GM13977 (cell line): ENCODE data around the gene TADA2B.

ENCODE experiments used
- DNase-seq: peaks from one replicate; pipeline ENCODE4 v3.0.0; 2012; ENCODE audit warnings: low spot score
- in situ Hi-C: fragments of 300-500 bp; cut with MboI; formaldehyde crosslinking; loops from one replicate; pipeline ENCODE4 v1.12.0; 2022; ENCODE audit warnings: low sequenced_read_pairs, low pct_unique_long_range_greater_than_20kb, mixed read lengths, inconsistent platforms; ENCODE audit not compliant: unreplicated experiment
- TF ChIP-seq, protein P1 (sequence below): IDR thresholded peaks from 2 replicates; pipeline ENCODE4 v1.5.1; 2012; ENCODE audit warnings: mild to moderate bottlenecking, control low read depth; ENCODE audit not compliant: insufficient read depth; ENCODE audit errors: extremely low read depth, missing control alignments

Gene TADA2B

DNA sequence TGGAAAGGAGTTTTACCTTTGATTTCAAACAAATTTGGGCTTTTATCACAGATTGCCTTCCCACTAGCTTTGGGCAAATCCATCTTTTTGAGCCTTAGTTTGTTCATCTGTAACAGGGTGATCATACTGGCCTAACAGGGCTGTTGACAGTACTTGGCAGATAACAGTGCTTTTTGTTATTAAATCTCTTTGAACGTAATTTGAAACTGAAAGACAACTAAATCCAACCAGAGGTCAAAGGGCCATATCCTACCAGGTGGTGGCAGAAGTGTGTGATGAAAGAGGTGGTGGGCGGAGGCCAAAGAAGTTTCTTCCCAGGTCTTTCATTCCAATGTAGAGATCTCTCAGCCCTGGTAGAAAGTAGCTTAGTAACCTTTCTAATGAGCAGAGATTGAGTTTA is 35.2 kb upstream of the TADA2B start:
- DNase-seq, result no peak
- in situ Hi-C loops, result no loop called here
- TF ChIP-seq, protein P1, sequence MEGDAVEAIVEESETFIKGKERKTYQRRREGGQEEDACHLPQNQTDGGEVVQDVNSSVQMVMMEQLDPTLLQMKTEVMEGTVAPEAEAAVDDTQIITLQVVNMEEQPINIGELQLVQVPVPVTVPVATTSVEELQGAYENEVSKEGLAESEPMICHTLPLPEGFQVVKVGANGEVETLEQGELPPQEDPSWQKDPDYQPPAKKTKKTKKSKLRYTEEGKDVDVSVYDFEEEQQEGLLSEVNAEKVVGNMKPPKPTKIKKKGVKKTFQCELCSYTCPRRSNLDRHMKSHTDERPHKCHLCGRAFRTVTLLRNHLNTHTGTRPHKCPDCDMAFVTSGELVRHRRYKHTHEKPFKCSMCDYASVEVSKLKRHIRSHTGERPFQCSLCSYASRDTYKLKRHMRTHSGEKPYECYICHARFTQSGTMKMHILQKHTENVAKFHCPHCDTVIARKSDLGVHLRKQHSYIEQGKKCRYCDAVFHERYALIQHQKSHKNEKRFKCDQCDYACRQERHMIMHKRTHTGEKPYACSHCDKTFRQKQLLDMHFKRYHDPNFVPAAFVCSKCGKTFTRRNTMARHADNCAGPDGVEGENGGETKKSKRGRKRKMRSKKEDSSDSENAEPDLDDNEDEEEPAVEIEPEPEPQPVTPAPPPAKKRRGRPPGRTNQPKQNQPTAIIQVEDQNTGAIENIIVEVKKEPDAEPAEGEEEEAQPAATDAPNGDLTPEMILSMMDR, result no peak

DNA sequence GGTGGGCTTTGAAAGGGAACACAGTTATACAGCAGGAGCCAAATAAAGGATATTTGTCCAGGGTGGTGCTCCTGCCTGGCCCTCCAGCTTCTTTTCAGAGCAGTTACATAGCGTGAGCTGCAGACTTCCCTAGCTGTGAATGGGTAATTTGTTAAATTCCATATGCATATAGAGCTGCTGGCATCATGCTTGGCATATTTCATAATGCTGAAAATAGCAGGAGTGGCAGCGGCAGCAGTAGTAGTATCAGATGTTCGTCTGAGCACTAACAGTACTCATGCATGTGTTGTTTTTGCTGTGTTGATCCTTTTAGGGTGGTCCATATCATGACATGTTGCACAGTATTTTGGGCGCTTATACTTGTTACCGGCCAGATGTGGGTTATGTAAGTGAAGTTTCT is 33.6 kb upstream of the TADA2B start:
- in situ Hi-C loops, result no loop called here
- DNase-seq, result no peak
- TF ChIP-seq, protein P1, result no peak

DNA sequence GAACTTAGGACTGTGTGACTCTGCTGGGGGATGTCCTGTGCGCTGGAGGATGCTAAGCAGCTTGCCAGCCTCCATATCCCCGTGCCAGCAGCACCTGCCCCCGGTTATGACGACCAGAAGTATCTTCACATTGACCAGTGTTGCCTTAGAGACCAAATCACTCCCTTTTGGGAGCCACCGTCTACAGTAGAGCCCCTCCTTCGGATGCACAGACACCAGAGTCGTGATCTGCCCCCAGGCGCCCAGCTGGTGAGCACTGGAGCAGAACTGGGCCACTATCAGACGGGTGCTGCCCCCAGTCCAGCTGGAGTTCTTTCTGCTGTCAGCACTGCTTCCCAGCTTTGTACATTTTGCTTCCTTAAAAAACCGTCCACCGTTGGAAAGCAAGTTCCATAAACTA is 30.0 kb upstream of the TADA2B start:
- DNase-seq, result no peak
- TF ChIP-seq, protein P1, result no peak
- in situ Hi-C loops, result no loop called here

DNA sequence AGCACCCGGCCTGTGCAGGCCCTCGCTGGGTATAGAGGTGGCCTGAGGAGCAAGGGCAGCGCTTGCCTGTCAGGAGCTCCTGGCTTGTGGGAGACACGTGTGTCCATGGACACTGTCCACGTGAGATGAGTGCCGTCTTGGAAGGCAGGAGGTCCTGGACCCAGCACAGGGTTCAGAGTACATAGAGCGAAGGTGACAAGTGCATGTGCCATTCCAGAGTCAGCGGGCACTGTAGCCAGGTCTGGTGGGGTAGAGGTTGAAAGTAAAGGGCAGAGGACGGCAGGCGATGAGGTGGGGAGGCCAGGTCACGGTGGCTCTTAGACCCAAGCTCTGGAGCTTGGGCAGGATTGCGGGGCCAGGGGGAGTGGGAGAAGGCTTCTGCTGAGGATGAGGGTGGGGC is 28.4 kb upstream of the TADA2B start:
- TF ChIP-seq, protein P1, result no peak
- in situ Hi-C loops, result no loop called here
- DNase-seq, result no peak

DNA sequence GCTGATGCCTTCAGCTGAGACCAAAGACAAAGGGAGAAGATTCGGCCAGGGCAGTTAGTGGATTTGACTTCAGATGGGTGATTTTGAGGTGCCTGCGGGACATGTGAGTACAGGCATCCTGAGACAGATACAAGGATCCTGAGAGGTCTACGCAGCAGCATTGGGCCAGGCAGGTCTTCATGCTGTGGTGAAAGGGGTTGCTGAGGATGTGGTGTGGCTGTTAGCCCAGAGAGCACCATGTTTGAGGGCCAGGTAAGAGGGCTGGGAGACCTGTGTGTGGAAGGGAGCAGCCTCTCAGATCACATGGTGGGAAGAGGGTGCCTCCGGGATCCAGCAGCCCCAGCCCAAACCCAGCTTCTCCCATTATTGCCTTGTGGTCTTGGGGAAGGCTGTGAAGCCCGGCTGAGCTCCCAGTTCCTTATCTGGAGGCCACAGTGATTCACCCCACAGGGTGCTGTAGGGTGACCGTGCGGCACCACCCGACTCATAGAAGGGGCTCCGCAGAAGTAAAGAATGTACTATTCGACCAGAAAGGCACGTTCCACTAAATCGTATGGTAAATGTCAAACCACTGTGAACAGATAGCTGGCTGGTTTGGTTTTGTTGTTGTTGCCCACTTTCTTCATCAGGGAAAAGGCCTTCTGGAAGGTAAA is 27.7 kb upstream of the TADA2B start:
- TF ChIP-seq, protein P1, result no peak
- no peak for DNase-seq
- in situ Hi-C loops, result no loop called here

GRCh38 chr4:7016086-7016485 is 27.1 kb upstream of the TADA2B start:
- in situ Hi-C loops, result no loop called here
- TF ChIP-seq, protein P1, result no peak
- DNase-seq, result no peak

DNA sequence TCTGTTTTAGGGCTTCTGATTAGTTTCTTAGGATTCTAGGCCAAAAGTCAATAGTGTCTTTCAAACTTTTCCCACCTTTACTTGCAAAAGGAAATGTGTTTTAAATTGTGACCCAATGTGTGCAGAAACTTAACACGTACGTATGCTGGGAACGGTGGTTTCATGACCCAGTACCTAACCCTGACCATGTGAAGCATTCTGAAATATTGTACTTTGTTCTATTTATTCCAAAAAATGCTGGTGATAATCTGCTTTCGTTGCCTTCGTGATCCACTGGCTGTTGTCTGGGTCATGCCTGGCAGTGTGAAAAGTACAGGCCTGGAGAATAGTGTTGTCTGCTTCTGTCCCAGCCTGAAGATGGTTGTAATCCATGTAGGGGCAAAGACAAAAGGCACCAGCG is 26.7 kb upstream of the TADA2B start:
- TF ChIP-seq, protein P1, result no peak
- in situ Hi-C loops, result no loop called here
- DNase-seq, result no peak
